ENCODE data around the gene TCF7. TPM values are rescaled to one million over a fixed set of nuclear protein-coding genes. Genes with fewer than 3 reads are reported as not detected.
A peak's percentile ranks its signal among the peaks of the same experiment; 100 is the strongest.

The TCF7 gene
- polyA plus RNA-seq, 2 of the 4 experiments (the other 2 are of a cell fraction) = 2.8 to 10.1 TPM

DNA sequence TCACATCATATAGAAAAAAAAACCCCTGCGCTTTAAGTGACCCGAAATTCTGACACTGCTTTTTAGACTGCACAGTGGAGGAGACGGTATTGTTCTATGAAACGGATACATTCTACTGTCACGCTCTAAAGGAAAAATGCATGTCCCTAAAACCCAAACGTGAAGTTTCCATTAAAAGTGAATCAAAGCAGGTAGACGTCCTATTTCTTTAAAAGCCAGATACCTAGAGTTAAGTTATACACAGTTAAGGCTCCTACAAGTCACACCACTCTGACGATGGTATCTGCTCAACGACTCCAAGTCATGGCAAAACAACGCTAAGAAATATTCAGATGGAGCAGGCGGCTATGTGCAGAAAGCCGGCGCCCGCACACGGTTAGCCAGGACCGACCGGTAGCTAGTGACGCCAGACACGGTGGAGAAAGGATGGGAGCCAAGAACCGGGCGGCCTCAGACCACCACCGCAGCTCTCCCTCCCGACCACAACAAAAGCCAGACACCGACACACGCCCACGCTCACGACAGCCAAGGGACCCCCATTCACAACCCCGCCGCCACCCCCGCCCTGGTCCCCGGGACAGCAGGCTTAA is 61.5 kb downstream of the TCF7 start:
- no peak for FAIRE-seq
- ChIA-PET CTCF (interaction anchor here (0.6 to 3.7 kb wide), 6 partner anchors 36 to 136 kb away, joined by 3 to 22 read pairs (median 4); no protein-coding TSS in a partner anchor), POLR2A (interaction anchor here (0.7 to 2.8 kb wide), 26 partner anchors 8 to 729 kb away, joined by 3 to 46 read pairs (median 6); partner anchors contain the start of genes C5orf24, PCBD2 and PPP2CA)
- H3K9me3 ChIP-seq = no peaks in the 10 kb centered on the region
- H3K4me2 ChIP-seq = peak overlapping the region; percentile 94
- H3K27ac ChIP-seq = peak overlapping the region; percentile 94 to 98
- H3K4me3 ChIP-seq = peak overlapping the region; percentile 89
- WGBS (ENCODE audit: missing lambda C conversion rate) = 1% methylated on average over 23 of the region's 31 CpGs
- H3K4me1 ChIP-seq = peaks cover 19% of the 10 kb centered on the region; the same call in 2 of the 3 replicates
- ATAC-seq = peak; percentile 20 to 55; a peak in 5 of 6 replicates
- TF ChIP-seq POLR2A (IDR thresholded peaks at IDR 0.05; ENCODE audit: low read length) (no peak), FOSB (CRISPR knock-in tag; IDR thresholded peaks at IDR 0.05) (no peak), HEYL (CRISPR knock-in tag; IDR thresholded peaks at IDR 0.05) (no peak), RCOR1 (IDR thresholded peaks at IDR 0.05; ENCODE audit: low read depth, low read length) (no peak), RARB (CRISPR knock-in tag; IDR thresholded peaks at IDR 0.05) (no peak), EP300 (IDR thresholded peaks at IDR 0.05) (no peak), BHLHE40 (IDR thresholded peaks at IDR 0.05; ENCODE audit: low read depth, low read length) (no peak), ZC3H11A (IDR thresholded peaks at IDR 0.05) (no peak), HOXB13 (CRISPR knock-in tag; IDR thresholded peaks at IDR 0.05; ENCODE audit: low read depth) (no peak), ZSCAN20 (CRISPR knock-in tag; IDR thresholded peaks at IDR 0.05) (no peak), MAZ (IDR thresholded peaks at IDR 0.05; ENCODE audit: borderline replicate concordance, low read depth, low read length) (no peak), HOXB5 (CRISPR knock-in tag; IDR thresholded peaks at IDR 0.05) (no peak)
- TF ChIP-seq, protein P1, sequence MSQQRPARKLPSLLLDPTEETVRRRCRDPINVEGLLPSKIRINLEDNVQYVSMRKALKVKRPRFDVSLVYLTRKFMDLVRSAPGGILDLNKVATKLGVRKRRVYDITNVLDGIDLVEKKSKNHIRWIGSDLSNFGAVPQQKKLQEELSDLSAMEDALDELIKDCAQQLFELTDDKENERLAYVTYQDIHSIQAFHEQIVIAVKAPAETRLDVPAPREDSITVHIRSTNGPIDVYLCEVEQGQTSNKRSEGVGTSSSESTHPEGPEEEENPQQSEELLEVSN (IDR thresholded peaks at IDR 0.05; ENCODE audit: borderline replicate concordance, low read depth) = no peak
- TF ChIP-seq, protein P2, sequence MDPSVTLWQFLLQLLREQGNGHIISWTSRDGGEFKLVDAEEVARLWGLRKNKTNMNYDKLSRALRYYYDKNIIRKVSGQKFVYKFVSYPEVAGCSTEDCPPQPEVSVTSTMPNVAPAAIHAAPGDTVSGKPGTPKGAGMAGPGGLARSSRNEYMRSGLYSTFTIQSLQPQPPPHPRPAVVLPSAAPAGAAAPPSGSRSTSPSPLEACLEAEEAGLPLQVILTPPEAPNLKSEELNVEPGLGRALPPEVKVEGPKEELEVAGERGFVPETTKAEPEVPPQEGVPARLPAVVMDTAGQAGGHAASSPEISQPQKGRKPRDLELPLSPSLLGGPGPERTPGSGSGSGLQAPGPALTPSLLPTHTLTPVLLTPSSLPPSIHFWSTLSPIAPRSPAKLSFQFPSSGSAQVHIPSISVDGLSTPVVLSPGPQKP (IDR thresholded peaks at IDR 0.05; ENCODE audit: low read depth, low read length) = no peak
- DNase-seq (ENCODE audit: low read depth in 1 of 2, low spot score in 1 of 2) = peak in 1 of 2 experiments; percentile 22

DNA sequence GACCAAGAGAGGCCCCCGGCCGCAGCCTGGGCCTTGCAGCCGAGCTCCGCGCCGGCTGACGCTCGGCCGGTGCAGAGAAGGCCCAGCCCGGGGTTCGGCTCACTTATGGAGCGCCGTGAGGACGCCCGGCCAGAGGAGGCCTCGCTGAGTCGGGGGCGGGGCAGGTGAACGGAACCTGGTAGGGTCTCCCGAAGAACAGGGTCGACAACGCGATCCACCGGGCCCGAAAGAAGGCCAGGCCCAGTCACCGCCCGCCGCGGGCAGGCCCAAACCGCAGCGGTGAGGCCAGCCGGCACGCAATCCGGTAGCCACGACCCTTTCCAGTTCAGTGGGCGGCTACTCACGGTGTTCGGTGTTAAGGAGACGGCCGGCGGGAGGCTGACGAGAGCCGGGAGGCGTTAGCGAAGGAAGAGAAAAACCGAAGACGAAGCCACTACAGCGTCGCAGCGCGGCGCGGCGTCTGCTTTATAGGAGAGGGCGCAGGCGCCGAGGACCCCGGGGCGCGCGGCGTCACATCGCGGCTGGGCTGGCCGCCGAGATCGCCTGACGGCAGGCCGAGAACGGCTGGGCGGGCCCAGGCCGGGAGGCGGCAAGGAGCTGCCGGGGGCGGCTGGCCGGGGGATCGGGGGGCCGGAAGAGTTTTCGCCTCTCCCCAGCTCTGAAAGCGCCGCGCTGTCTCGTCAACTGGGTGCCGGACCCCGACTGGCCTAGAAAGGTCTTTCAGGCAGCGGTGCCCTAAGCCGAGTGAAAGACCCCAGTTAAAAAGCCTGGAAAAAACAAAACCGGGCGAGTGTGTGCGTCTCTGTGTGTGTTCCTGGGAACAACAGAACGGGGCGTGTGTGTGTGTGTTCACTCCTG is 62.3 kb downstream of the TCF7 start, which contains the start of gene SKP1:
SKP1 (minus strand) TSS at position 440 of the 858 bp plus-strand sequence. CDS start 2,928 bp downstream, outside the sequence.
- H3K4me3 ChIP-seq = peak within 1 kb of the TSS; percentile 89
- peak within 1 kb of the TSS; percentile 94 to 98 for H3K27ac ChIP-seq
- peak within 1 kb of the TSS; percentile 94 for H3K4me2 ChIP-seq
- POLR2A ChIA-PET = interaction anchor here (0.6 to 2.8 kb wide), 37 partner anchors 8 to 728 kb away, joined by 3 to 46 read pairs (median 5); partner anchors contain the start of genes C5orf24, PCBD2, PPP2CA and VDAC1
- DNase-seq (ENCODE audit: low read depth in 1 of 2, low spot score in 1 of 2) = peak; percentile 58 to 88
- no peaks in the 10 kb centered on the region for H3K9me3 ChIP-seq
- 2% methylated on average over 35 of the region's 92 CpGs for WGBS (ENCODE audit: missing lambda C conversion rate)
- CTCF ChIA-PET = interaction anchor here (0.6 to 3.7 kb wide), 9 partner anchors 14 to 532 kb away, joined by 3 to 22 read pairs (median 3); no protein-coding TSS in a partner anchor
- ATAC-seq = peak; percentile 84 to 89
- FAIRE-seq = no peak
- H3K4me1 ChIP-seq = peaks cover 19% of the 10 kb centered on the region; the same call in 2 of the 3 replicates
- TF ChIP-seq, protein P3, sequence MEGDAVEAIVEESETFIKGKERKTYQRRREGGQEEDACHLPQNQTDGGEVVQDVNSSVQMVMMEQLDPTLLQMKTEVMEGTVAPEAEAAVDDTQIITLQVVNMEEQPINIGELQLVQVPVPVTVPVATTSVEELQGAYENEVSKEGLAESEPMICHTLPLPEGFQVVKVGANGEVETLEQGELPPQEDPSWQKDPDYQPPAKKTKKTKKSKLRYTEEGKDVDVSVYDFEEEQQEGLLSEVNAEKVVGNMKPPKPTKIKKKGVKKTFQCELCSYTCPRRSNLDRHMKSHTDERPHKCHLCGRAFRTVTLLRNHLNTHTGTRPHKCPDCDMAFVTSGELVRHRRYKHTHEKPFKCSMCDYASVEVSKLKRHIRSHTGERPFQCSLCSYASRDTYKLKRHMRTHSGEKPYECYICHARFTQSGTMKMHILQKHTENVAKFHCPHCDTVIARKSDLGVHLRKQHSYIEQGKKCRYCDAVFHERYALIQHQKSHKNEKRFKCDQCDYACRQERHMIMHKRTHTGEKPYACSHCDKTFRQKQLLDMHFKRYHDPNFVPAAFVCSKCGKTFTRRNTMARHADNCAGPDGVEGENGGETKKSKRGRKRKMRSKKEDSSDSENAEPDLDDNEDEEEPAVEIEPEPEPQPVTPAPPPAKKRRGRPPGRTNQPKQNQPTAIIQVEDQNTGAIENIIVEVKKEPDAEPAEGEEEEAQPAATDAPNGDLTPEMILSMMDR (IDR thresholded peaks at IDR 0.05) = no peak
- TF ChIP-seq ESRRA (IDR thresholded peaks at IDR 0.05; ENCODE audit: borderline replicate concordance, low read length) = no peak
- TF ChIP-seq, protein P4, sequence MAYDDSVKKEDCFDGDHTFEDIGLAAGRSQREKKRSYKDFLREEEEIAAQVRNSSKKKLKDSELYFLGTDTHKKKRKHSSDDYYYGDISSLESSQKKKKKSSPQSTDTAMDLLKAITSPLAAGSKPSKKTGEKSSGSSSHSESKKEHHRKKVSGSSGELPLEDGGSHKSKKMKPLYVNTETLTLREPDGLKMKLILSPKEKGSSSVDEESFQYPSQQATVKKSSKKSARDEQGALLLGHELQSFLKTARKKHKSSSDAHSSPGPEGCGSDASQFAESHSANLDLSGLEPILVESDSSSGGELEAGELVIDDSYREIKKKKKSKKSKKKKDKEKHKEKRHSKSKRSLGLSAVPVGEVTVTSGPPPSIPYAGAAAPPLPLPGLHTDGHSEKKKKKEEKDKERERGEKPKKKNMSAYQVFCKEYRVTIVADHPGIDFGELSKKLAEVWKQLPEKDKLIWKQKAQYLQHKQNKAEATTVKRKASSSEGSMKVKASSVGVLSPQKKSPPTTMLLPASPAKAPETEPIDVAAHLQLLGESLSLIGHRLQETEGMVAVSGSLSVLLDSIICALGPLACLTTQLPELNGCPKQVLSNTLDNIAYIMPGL (CRISPR knock-in tag; IDR thresholded peaks at IDR 0.05; ENCODE audit: borderline replicate concordance) = 0 out of 2 replicates have a peak, but pooled peaks have one; percentile 46
- TF ChIP-seq KDM1A (IDR thresholded peaks at IDR 0.05; ENCODE audit: low read depth) = no peak
- TF ChIP-seq, protein P1 (IDR thresholded peaks at IDR 0.05; ENCODE audit: borderline replicate concordance, low read depth) = peak; percentile 64; the same call in 1 of the 2 replicates
- TF ChIP-seq PHF8 (IDR thresholded peaks at IDR 0.05; ENCODE audit: borderline replicate concordance, low read depth) = peak; percentile 100
- TF ChIP-seq, protein P5, sequence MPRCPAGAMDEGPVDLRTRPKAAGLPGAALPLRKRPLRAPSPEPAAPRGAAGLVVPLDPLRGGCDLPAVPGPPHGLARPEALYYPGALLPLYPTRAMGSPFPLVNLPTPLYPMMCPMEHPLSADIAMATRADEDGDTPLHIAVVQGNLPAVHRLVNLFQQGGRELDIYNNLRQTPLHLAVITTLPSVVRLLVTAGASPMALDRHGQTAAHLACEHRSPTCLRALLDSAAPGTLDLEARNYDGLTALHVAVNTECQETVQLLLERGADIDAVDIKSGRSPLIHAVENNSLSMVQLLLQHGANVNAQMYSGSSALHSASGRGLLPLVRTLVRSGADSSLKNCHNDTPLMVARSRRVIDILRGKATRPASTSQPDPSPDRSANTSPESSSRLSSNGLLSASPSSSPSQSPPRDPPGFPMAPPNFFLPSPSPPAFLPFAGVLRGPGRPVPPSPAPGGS (IDR thresholded peaks at IDR 0.05) = peak; percentile 96
- TF ChIP-seq POLR2A (IDR thresholded peaks at IDR 0.05; ENCODE audit: low read length) = peak; percentile 98
- TF ChIP-seq JUN (IDR thresholded peaks at IDR 0.05) = peak; percentile 92 to 99; a peak in 4 of 5 replicates
- no peak for TF ChIP-seq TP53 (CRISPR knock-in tag; IDR thresholded peaks at IDR 0.05)
- TF ChIP-seq GATA3 (IDR thresholded peaks at IDR 0.05; ENCODE audit: borderline replicate concordance) = 0 out of 2 replicates have a peak, but pooled peaks have one; percentile 10
- TF ChIP-seq, protein P6, sequence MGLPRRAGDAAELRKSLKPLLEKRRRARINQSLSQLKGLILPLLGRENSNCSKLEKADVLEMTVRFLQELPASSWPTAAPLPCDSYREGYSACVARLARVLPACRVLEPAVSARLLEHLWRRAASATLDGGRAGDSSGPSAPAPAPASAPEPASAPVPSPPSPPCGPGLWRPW (IDR thresholded peaks at IDR 0.05) = no peak
- TF ChIP-seq, protein P7, sequence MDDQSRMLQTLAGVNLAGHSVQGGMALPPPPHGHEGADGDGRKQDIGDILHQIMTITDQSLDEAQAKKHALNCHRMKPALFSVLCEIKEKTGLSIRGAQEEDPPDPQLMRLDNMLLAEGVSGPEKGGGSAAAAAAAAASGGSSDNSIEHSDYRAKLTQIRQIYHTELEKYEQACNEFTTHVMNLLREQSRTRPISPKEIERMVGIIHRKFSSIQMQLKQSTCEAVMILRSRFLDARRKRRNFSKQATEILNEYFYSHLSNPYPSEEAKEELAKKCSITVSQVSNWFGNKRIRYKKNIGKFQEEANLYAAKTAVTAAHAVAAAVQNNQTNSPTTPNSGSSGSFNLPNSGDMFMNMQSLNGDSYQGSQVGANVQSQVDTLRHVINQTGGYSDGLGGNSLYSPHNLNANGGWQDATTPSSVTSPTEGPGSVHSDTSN (IDR thresholded peaks at IDR 0.05) = peak; percentile 75
